ENCODE data around the gene ARHGAP31.

GRCh38 chr3:119245778-119246177 lies 48.4 kb upstream of the ARHGAP31 start:
- TF ChIP-seq, protein P1, sequence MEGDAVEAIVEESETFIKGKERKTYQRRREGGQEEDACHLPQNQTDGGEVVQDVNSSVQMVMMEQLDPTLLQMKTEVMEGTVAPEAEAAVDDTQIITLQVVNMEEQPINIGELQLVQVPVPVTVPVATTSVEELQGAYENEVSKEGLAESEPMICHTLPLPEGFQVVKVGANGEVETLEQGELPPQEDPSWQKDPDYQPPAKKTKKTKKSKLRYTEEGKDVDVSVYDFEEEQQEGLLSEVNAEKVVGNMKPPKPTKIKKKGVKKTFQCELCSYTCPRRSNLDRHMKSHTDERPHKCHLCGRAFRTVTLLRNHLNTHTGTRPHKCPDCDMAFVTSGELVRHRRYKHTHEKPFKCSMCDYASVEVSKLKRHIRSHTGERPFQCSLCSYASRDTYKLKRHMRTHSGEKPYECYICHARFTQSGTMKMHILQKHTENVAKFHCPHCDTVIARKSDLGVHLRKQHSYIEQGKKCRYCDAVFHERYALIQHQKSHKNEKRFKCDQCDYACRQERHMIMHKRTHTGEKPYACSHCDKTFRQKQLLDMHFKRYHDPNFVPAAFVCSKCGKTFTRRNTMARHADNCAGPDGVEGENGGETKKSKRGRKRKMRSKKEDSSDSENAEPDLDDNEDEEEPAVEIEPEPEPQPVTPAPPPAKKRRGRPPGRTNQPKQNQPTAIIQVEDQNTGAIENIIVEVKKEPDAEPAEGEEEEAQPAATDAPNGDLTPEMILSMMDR (IDR thresholded peaks at IDR 0.05), result no peak
- TF ChIP-seq EP300 (IDR thresholded peaks at IDR 0.05) (no peak), POLR2A (IDR thresholded peaks at IDR 0.05) (no peak), POLR2AphosphoS5 (IDR thresholded peaks at IDR 0.05) (no peak)
